ENCODE data around the gene DIPK1C. TPM values are rescaled to one million over a fixed set of nuclear protein-coding genes. Genes with fewer than 3 reads are reported as not detected.

Gene DIPK1C
- total RNA-seq, 3 donors from 2014 or later, result 0.14 to 0.98 TPM; not detected in 1

GRCh38 chr18:74436158-74436769 lies 20.8 kb downstream of the DIPK1C start:
- TF ChIP-seq, protein P1, sequence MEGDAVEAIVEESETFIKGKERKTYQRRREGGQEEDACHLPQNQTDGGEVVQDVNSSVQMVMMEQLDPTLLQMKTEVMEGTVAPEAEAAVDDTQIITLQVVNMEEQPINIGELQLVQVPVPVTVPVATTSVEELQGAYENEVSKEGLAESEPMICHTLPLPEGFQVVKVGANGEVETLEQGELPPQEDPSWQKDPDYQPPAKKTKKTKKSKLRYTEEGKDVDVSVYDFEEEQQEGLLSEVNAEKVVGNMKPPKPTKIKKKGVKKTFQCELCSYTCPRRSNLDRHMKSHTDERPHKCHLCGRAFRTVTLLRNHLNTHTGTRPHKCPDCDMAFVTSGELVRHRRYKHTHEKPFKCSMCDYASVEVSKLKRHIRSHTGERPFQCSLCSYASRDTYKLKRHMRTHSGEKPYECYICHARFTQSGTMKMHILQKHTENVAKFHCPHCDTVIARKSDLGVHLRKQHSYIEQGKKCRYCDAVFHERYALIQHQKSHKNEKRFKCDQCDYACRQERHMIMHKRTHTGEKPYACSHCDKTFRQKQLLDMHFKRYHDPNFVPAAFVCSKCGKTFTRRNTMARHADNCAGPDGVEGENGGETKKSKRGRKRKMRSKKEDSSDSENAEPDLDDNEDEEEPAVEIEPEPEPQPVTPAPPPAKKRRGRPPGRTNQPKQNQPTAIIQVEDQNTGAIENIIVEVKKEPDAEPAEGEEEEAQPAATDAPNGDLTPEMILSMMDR (IDR thresholded peaks at IDR 0.05), result no peak
- intact Hi-C loops (cut with DNase I, micrococcal nuclease), result no loop called here
- Histone ChIP-seq H3K4me1 (ENCODE audit: low read depth) (no peaks in the 10 kb centered on the region), H3K9me3 (no peaks in the 10 kb centered on the region), H3K36me3 (ENCODE audit: low read depth) (no peaks in the 10 kb centered on the region), H3K4me3 (no peak overlapping the region)
- DNase-seq (no peak), ATAC-seq (no peak)

- Histone ChIP-seq H3K9me3 (no peaks in the 10 kb centered on the region), H3K36me3 (ENCODE audit: low read depth) (no peaks in the 10 kb centered on the region), H3K4me3 (no peak overlapping the region), H3K4me1 (ENCODE audit: low read depth) (no peaks in the 10 kb centered on the region)
- ATAC-seq (no peak), DNase-seq (no peak)
- TF ChIP-seq, protein P1 (IDR thresholded peaks at IDR 0.05), result no peak
- intact Hi-C loops (cut with DNase I, micrococcal nuclease), result no loop called here
Measured at GRCh38 chr18:74435740-74436139, 21.4 kb downstream of the DIPK1C start.

GRCh38 chr18:74434466-74434865 lies 22.6 kb downstream of the DIPK1C start:
- Histone ChIP-seq H3K36me3 (ENCODE audit: low read depth) (no peaks in the 10 kb centered on the region), H3K4me3 (no peak overlapping the region), H3K9me3 (no peaks in the 10 kb centered on the region), H3K4me1 (ENCODE audit: low read depth) (no peaks in the 10 kb centered on the region)
- ATAC-seq (no peak), DNase-seq (no peak)
- intact Hi-C loops (cut with DNase I, micrococcal nuclease), result no loop called here
- TF ChIP-seq, protein P1 (IDR thresholded peaks at IDR 0.05), result no peak

DNA sequence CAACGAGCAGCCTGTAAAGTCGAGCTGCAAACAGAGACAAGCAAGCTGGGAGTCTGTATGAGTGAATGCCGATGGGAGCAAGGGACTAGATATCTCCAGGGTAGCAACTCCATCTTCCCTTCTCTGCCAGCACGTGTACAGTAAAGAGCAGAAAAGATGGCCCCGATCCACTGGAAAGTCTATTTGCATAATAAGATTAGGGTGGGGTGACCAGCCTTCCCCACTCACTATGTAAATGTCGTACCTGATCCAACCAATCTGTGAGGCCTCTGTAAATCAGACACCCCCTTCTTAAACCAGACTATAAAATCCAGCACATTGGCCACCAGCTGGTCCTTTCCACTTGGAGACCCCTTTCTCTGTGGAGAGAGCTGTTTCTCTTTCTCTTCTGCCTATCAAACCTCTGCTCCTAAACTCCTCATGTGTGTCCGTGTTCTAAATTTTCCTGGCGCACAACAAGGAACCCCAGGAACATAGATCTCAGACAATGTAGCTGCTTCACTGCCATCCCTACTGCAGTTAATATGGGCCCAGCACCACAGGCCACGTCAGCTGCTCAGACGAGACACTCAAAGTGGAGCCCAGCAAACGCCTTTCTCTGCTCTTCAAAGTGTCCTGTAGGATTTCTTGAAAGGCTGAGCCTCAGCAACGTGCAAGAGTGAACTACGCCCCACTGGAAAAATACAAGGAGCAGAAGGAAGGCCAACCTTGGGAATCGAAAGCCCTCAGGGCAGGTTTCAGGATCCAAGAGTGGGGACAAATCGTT lies 26.1 kb downstream of the DIPK1C start:
- TF ChIP-seq, protein P1 (IDR thresholded peaks at IDR 0.05), result no peak
- no peak overlapping the region for H3K4me3 ChIP-seq
- ATAC-seq, result no peak
- intact Hi-C loops (cut with DNase I, micrococcal nuclease), result no loop called here
- no peaks in the 10 kb centered on the region for H3K9me3 ChIP-seq
- no peaks in the 10 kb centered on the region for H3K36me3 ChIP-seq (ENCODE audit: low read depth)
- no peak for DNase-seq
- no peaks in the 10 kb centered on the region for H3K4me1 ChIP-seq (ENCODE audit: low read depth)

- no peak overlapping the region for H3K4me3 ChIP-seq
- no peaks in the 10 kb centered on the region for H3K9me3 ChIP-seq
- ATAC-seq (no peak), DNase-seq (no peak)
- TF ChIP-seq, protein P1 (IDR thresholded peaks at IDR 0.05), result no peak
- intact Hi-C loops (cut with DNase I, micrococcal nuclease), result no loop called here
- H3K36me3 ChIP-seq (ENCODE audit: low read depth), result no peaks in the 10 kb centered on the region
- H3K4me1 ChIP-seq (ENCODE audit: low read depth), result no peaks in the 10 kb centered on the region
Measured at GRCh38 chr18:74430231-74430630, 26.9 kb downstream of the DIPK1C start.
